GM12878 (cell line): ENCODE data around the gene TBXT. TPM values are rescaled to one million over a fixed set of nuclear protein-coding genes. Genes with fewer than 3 reads are reported as not detected.

ENCODE experiments used
- ATAC-seq: fragments of 200-7000 bp; cut with Tn5 transposase; 3 replicates; pipeline ENCODE4 v1.9.1; 2020; ENCODE audit warnings: mild to moderate bottlenecking, moderate library complexity
- BruUV-seq: library from RNA; stranded (reverse); fragments of 400-500 nt; replicated peaks from 2 replicates; lab custom pipeline; 2021; lab: Mats Ljungman, UMichigan
- CTCF ChIA-PET: fragments of 300-600 bp; sonication (Branson Sonifier 250); formaldehyde crosslinking; extraction: SDS; loops from one replicate; lab custom pipeline; 2021; ENCODE audit warnings: inconsistent platforms; lab: Yijun Ruan, JAX
- POLR2A ChIA-PET: fragments of 350-600 bp; formaldehyde crosslinking; extraction: SDS; loops from one replicate; lab custom pipeline; 2021; ENCODE audit warnings: inconsistent platforms; lab: Charles Lee
- RAD21 ChIA-PET: fragments of 300-600 bp; sonication (Branson Sonifier 250); formaldehyde crosslinking; loops from one replicate; lab custom pipeline; 2023; ENCODE audit warnings: antibody characterized with exemption; ENCODE audit not compliant: unreplicated experiment; lab: Charles Lee
- SMC1A ChIA-PET: fragments of 300-600 bp; sonication (Branson Sonifier 250); formaldehyde crosslinking; loops from one replicate; lab custom pipeline; 2023; ENCODE audit not compliant: unreplicated experiment, uncharacterized antibody; lab: Charles Lee
- DNase-seq: peaks from one replicate; pipeline ENCODE4 v3.0.0-alpha.2; 2011; ENCODE audit warnings: low read depth, low spot score
- FAIRE-seq: peaks from 3 replicates; lab custom pipeline; 2011; peaks lifted over from hg19 to GRCh38; lab: Jason Lieb, UNC
- H2AFZ ChIP-seq: 2 replicates; pipeline ENCODE4 v1.6.0; 2011; ENCODE audit warnings: low read depth, low read length, control low read depth; ENCODE audit not compliant: control insufficient read depth
- H3K27ac ChIP-seq: 2 replicates; pipeline ENCODE4 v1.5.1; 2011; ENCODE audit warnings: control low read depth; ENCODE audit not compliant: control insufficient read depth, insufficient read depth
- H3K27me3 ChIP-seq, 2 experiments: replicated peaks in 1 of 2; 2 replicates each; pipeline versions ENCODE4 v1.6.0 to v1.6.1; 2011; ENCODE audit warnings: low read length in 1 of 2; ENCODE audit not compliant: control insufficient read depth in 2 of 2, insufficient read depth in 2 of 2
- H3K36me3 ChIP-seq, 2 experiments: 2 replicates each; pipeline ENCODE4 v1.5.1; 2011; ENCODE audit warnings: low read length in 1 of 2; ENCODE audit not compliant: control insufficient read depth in 2 of 2, insufficient read depth in 2 of 2
- H3K4me1 ChIP-seq: 2 replicates; pipeline ENCODE4 v1.6.1; 2011; ENCODE audit warnings: mild to moderate bottlenecking, low read length, moderate library complexity, mixed read lengths; ENCODE audit not compliant: control insufficient read depth, insufficient read depth
- H3K4me2 ChIP-seq: 2 replicates; pipeline ENCODE4 v1.6.0; 2011; ENCODE audit warnings: control low read depth; ENCODE audit not compliant: control insufficient read depth, insufficient read depth
- H3K4me3 ChIP-seq: fragments of 200-600 bp; sonication (generic); 2 replicates; pipeline ENCODE4 v1.5.1; 2016
- H3K79me2 ChIP-seq: 2 replicates; pipeline ENCODE4 v1.6.0; 2011; ENCODE audit warnings: low read length; ENCODE audit not compliant: control insufficient read depth, insufficient read depth
- H3K9ac ChIP-seq: 2 replicates; pipeline ENCODE4 v1.8.0; 2011; ENCODE audit warnings: low read length, control low read depth, mixed read lengths; ENCODE audit not compliant: control insufficient read depth, insufficient read depth
- H3K9me3 ChIP-seq: replicated peaks from 3 replicates; pipeline ENCODE4 v1.5.1; 2011; ENCODE audit warnings: mild to moderate bottlenecking, low read length; ENCODE audit not compliant: control insufficient read depth, insufficient read depth
- H4K20me1 ChIP-seq: 2 replicates; pipeline ENCODE4 v1.6.0; 2011; ENCODE audit not compliant: control insufficient read depth, insufficient read depth
- CHD4 ChIP-seq: fragments of 200-600 bp; sonication (generic); IDR thresholded peaks from 2 replicates; pipeline ENCODE4 v1.6.1; 2016; ENCODE audit warnings: mild to moderate bottlenecking
- MYB ChIP-seq: fragments of 150-350 bp; IDR thresholded peaks from 2 replicates; pipeline ENCODE4 v1.6.1; 2014; ENCODE audit warnings: mild to moderate bottlenecking, low read depth, low read length, borderline replicate concordance
- POLR2AphosphoS2 ChIP-seq: IDR thresholded peaks from 2 replicates; pipeline ENCODE4 v1.6.1; 2011; ENCODE audit warnings: low read depth, mild to moderate bottlenecking, low read length, improper control_type of control experiment, moderate library complexity
- RB1 ChIP-seq: fragments of 450-650 bp; formaldehyde crosslinking; IDR thresholded peaks from 2 replicates; pipeline ENCODE4 v1.6.1; 2017; ENCODE audit warnings: mild to moderate bottlenecking, borderline replicate concordance
- TCF3 ChIP-seq: IDR thresholded peaks from 2 replicates; pipeline ENCODE4 v1.6.1; 2012; ENCODE audit warnings: low read depth, mild to moderate bottlenecking, low read length, borderline replicate concordance; ENCODE audit not compliant: insufficient read depth
- ZNF24 ChIP-seq: fragments of 450-650 bp; IDR thresholded peaks from 2 replicates; pipeline ENCODE4 v1.6.1; 2017; ENCODE audit warnings: antibody characterized with exemption, mild to moderate bottlenecking
- WGBS: methylation state at CpG from one replicate; pipeline ENCODE4 v1.1.6; 2016; ENCODE audit warnings: low lambda C conversion rate; ENCODE audit not compliant: insufficient replicate concordance, insufficient coverage; ENCODE audit errors: missing lambda C conversion rate; 5-methylcytosine and 5-hydroxymethylcytosine counted together
- in situ Hi-C: fragments of 300-500 bp; cut with MboI; formaldehyde crosslinking; loops from 9 replicates; pipeline ENCODE4 v1.14.3; 2018; ENCODE audit warnings: mixed read lengths
- intact Hi-C: fragments of 100-400 bp; cut with micrococcal nuclease; formaldehyde crosslinking; loops from one replicate; pipeline ENCODE4 v1.14.2; 2022; ENCODE audit not compliant: unreplicated experiment
- polyA plus RNA-seq, 11 experiments: library from polyadenylated mRNA; depleted of rRNA in 4 of 11; unstranded in 6 of 11; stranded (reverse) in 5 of 11; fragments of >200 nt; fragmentation: Nextera tagmentation in 4 of 11; fragmentation: Illumina TruSeq in 1 of 11; extraction: Ambion mirVana in 4 of 11; extraction: Trizol in 1 of 11; gene quantifications; 1 replicate in 1 of 11; 2 replicates in 10 of 11; pipeline versions ENCODE4 v1.2.1 to v1.2.3, GENCODE V29; 2011 to 2016; ENCODE audit warnings: inconsistent platforms in 2 of 11, missing spikeins in 2 of 11, low read depth in 1 of 11
- total RNA-seq, 4 experiments: library from RNA; depleted of rRNA in 3 of 4; stranded (reverse); fragments of >200 nt in 3 of 4; fragmentation: Illumina TruSeq in 1 of 4; extraction: Trizol in 1 of 4; gene quantifications; 2 replicates each; pipeline versions ENCODE4 v1.2.1 to v1.2.3, GENCODE V29; 2013 to 2021
- TF ChIP-seq, protein P1 (sequence below): fragments of 450-650 bp; IDR thresholded peaks from 2 replicates; pipeline ENCODE4 v1.6.1; 2016; ENCODE audit warnings: mild to moderate bottlenecking
- TF ChIP-seq, protein P2 (sequence below): fragments of 450-650 bp; conservative IDR thresholded peaks from 2 replicates; pipeline ENCODE4 v1.6.1; 2017; ENCODE audit warnings: mild to moderate bottlenecking, moderate library complexity

Gene TBXT
- total and polyA plus RNA-seq, 10 of the 15 experiments (the other 5 are each of a cell fraction or from before 2014, with no cell fraction given) = 0.06 to 2.5 TPM; not detected in 8

DNA sequence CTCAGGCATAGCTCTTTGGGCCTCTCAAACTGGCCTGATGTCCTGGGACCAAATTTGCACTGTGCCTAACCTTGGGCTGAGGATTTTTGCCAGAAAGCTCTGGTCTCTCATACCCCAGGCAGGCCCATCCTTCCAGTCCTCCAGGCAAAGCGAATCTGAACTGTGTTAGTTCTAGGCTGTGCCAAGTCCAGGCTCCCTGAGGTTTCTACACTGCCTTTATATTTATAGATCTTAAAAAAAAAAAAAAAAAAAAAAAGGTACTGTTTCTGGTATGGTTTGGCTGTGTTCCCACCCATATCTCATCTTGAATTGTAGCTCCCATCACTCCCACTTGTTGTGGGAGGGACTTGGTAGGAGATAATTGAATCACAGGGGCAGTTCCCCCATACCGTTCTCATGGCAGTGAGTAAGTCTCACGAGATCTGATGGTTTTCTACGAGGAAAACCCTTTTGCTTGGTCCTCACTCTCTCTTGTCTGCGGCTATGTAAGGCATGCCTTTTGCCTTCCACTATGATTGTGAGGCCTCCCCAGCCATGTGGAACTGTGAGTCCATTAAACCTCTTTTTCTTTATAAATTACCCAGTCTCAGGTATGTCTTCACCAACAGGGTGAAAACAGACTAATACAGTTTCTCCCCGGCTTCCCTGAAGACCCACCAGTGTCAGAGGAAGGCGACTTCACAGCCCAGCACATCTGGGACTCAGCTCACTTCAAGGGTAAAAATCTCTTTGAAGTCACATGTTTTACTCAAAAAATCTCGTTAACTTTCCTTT lies 39.0 kb upstream of the TBXT start:
- in situ Hi-C loops = no loop called here
- H3K4me1 ChIP-seq = peaks cover 21% of the 10 kb centered on the region
- BruUV-seq = no TSS peak
- no peaks in the 10 kb centered on the region for H3K27me3 ChIP-seq
- 27% methylated on average over 8 of the region's 8 CpGs for WGBS
- H3K9ac ChIP-seq = no peak overlapping the region
- H3K9me3 ChIP-seq = no peaks in the 10 kb centered on the region; the same call in 2 of the 3 replicates
- H4K20me1 ChIP-seq = no peaks in the 10 kb centered on the region
- H2AFZ ChIP-seq = peak overlapping the region; percentile 46
- H3K4me3 ChIP-seq = no peak overlapping the region
- intact Hi-C loops = no loop called here
- no peak overlapping the region for H3K4me2 ChIP-seq
- RAD21 ChIA-PET = no interaction called here
- H3K36me3 ChIP-seq = no peaks in the 10 kb centered on the region
- H3K79me2 ChIP-seq = no peaks in the 10 kb centered on the region
- FAIRE-seq = no peak
- DNase-seq = peak; percentile 62
- no peak for ATAC-seq
- CTCF ChIA-PET = no interaction called here
- H3K27ac ChIP-seq = no peak overlapping the region
- POLR2A ChIA-PET = no interaction called here
- TF ChIP-seq CHD4 = no peak
- no peak for TF ChIP-seq TCF3
- no peak for TF ChIP-seq RB1
- no peak for TF ChIP-seq MYB
- SMC1A ChIA-PET = interaction anchor here (1.0 kb wide), 1 partner anchor 71 kb away, joined by 3 read pairs; no protein-coding TSS in a partner anchor

DNA sequence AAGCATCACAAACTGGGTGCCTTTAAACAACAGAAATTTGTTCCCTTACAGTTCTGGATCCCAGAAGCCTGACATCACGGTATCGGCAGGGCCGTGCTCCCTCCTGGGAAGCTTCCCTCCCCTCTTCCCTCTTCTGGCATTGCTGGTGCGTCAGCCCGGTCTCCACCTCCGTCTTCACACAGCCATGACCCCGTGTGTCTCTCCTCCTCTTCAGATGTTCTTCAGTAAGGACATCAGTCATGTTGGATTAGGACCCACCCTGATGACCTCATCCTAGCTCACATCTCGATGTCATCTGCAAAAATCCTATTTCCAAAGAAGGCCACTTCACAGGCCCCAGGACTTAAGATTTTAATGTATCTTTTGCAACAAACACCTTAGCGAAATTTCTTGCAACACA lies 38.4 kb upstream of the TBXT start:
- WGBS = 47% methylated on average over 6 of the region's 9 CpGs
- TF ChIP-seq, protein P1, sequence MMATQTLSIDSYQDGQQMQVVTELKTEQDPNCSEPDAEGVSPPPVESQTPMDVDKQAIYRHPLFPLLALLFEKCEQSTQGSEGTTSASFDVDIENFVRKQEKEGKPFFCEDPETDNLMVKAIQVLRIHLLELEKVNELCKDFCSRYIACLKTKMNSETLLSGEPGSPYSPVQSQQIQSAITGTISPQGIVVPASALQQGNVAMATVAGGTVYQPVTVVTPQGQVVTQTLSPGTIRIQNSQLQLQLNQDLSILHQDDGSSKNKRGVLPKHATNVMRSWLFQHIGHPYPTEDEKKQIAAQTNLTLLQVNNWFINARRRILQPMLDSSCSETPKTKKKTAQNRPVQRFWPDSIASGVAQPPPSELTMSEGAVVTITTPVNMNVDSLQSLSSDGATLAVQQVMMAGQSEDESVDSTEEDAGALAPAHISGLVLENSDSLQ = no peak
- TF ChIP-seq POLR2AphosphoS2 (no peak), ZNF24 (no peak)
- TF ChIP-seq, protein P2, sequence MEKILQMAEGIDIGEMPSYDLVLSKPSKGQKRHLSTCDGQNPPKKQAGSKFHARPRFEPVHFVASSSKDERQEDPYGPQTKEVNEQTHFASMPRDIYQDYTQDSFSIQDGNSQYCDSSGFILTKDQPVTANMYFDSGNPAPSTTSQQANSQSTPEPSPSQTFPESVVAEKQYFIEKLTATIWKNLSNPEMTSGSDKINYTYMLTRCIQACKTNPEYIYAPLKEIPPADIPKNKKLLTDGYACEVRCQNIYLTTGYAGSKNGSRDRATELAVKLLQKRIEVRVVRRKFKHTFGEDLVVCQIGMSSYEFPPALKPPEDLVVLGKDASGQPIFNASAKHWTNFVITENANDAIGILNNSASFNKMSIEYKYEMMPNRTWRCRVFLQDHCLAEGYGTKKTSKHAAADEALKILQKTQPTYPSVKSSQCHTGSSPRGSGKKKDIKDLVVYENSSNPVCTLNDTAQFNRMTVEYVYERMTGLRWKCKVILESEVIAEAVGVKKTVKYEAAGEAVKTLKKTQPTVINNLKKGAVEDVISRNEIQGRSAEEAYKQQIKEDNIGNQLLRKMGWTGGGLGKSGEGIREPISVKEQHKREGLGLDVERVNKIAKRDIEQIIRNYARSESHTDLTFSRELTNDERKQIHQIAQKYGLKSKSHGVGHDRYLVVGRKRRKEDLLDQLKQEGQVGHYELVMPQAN = no peak
- intact Hi-C loops = no loop called here
- no peak for ATAC-seq
- RAD21 ChIA-PET = no interaction called here
- Histone ChIP-seq H3K27ac (no peak overlapping the region), H3K9ac (no peak overlapping the region), H3K4me2 (no peak overlapping the region), H3K36me3 (no peaks in the 10 kb centered on the region), H2AFZ (no peak overlapping the region), H3K27me3 (no peaks in the 10 kb centered on the region), H3K79me2 (no peaks in the 10 kb centered on the region), H3K4me1 (peaks cover 25% of the 10 kb centered on the region), H3K9me3 (no peaks in the 10 kb centered on the region; the same call in 2 of the 3 replicates), H4K20me1 (no peaks in the 10 kb centered on the region), H3K4me3 (no peak overlapping the region)
- CTCF ChIA-PET = no interaction called here
- SMC1A ChIA-PET = interaction anchor here (1.0 kb wide), 1 partner anchor 71 kb away, joined by 3 read pairs; no protein-coding TSS in a partner anchor
- no peak for FAIRE-seq
- no TSS peak for BruUV-seq
- POLR2A ChIA-PET = no interaction called here
- in situ Hi-C loops = no loop called here
- no peak for DNase-seq
